ENCODE measurements around the gene CYFIP2.

Gene CYFIP2

DNA sequence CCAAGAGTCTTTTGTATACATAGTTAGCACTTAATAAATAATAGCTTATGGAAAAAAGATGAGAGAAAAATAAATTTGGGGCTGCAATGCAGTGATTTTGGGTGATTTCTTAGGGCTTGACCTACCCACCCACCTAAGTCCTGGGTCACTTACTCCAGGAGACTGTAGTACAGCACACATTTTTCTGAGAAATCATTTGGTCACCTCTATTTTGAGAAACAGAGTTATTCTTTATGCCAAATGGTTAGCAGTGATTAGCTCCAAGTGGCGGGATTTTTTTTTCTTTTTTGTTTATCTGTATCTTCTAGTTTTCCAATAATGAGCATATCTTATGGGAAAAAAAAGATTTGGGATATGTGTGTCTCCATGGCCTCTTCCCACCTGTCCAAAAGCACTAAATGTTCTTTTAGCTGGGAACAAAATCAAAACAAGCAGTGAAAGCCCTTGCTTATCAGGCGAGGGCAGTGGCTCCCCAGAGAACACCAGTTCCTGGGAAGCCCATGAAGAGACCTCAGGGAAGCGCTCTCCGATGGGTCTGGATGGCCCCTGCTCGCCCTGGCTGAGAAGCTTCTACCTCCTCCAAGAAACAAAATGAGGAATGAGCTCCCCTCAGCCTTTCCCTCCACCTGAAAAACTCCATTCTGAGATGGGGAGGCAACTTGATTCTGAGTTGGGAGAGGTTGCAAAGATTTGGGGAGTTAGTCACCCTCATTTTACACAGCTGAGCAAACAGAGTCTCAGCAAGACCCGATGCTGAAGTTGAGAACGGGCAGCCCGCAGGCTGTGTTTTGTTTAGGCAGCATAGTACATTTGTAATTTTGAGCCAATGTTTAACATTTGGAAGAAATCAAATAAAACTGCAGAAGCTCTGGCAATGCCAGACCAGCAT is 69.9 kb downstream of the CYFIP2 start:
- TF ChIP-seq, protein P1, sequence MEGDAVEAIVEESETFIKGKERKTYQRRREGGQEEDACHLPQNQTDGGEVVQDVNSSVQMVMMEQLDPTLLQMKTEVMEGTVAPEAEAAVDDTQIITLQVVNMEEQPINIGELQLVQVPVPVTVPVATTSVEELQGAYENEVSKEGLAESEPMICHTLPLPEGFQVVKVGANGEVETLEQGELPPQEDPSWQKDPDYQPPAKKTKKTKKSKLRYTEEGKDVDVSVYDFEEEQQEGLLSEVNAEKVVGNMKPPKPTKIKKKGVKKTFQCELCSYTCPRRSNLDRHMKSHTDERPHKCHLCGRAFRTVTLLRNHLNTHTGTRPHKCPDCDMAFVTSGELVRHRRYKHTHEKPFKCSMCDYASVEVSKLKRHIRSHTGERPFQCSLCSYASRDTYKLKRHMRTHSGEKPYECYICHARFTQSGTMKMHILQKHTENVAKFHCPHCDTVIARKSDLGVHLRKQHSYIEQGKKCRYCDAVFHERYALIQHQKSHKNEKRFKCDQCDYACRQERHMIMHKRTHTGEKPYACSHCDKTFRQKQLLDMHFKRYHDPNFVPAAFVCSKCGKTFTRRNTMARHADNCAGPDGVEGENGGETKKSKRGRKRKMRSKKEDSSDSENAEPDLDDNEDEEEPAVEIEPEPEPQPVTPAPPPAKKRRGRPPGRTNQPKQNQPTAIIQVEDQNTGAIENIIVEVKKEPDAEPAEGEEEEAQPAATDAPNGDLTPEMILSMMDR (IDR thresholded peaks at IDR 0.05; ENCODE audit: insufficient read depth, missing control alignments): no peak
- FAIRE-seq: no peak
- DNase-seq (ENCODE audit: insufficient read length, low spot score): no peak

DNA sequence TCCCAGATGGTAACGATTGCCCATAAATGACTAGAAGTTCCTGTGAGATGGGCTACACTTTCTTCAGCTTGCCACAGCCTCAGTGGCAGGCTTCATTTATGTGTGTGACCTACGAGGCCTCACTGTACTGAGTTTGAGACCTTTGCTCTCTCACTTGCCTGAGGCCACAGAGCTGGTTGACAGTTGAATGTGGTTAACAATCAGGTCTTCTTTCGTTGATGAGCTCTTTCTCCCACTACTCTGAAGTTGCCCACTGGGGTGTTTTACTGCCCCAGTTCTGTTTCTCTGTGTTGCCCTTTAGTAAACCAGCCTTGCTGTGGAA is 70.5 kb downstream of the CYFIP2 start:
- DNase-seq (ENCODE audit: insufficient read length, low spot score): no peak
- FAIRE-seq: no peak
- TF ChIP-seq, protein P1 (IDR thresholded peaks at IDR 0.05; ENCODE audit: insufficient read depth, missing control alignments): no peak

DNA sequence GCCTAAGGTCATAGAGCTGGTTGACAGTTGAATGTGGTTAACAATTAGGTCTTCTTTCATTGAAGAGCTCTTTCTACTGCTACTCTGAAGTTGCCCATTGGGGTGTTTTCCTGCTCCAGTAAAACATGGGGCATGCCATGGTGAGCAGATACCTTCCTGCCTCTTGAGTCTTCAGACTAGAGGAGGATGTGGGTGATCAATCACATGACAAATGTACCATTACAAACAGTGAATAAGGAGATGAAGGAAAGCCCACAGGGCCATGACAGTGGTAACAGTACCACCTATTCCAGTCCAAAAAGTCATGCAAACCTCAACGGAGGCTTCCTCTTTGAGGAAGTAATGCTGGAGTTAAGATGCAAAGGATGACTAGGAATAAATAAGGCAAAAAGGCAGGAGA is 73.5 kb downstream of the CYFIP2 start:
- FAIRE-seq (no peak), DNase-seq (ENCODE audit: insufficient read length, low spot score) (no peak)
- TF ChIP-seq, protein P1 (IDR thresholded peaks at IDR 0.05; ENCODE audit: insufficient read depth, missing control alignments): no peak

DNA sequence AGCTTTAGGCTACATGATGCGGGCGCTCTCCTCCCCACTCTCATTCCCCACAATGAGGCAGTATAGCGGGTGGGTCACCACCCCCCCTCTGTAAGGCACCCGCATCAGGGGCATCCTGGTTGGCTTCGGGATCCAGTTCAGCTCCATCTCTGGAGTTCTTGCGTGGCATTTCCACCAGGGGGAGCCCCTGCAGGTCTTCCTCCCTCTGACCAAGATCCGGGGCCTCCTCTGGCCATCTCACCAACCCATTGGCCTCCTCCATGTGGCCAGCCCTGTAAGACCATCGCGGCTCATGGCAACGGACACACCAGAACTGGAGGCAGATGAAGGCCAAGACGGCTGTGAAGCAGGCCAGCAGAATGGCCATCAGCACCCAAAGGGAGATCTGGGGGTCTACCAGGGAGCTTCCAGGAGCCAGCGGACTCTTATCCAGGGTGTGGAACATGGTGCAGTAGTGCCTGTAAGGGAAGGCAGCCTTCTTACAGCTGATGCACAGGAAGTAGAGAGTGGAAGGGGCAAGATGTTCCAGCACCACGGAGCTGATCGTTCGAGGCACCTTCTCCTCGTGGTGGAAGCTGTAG is 77.0 kb downstream of the CYFIP2 start:
- no peak for FAIRE-seq
- TF ChIP-seq, protein P1 (IDR thresholded peaks at IDR 0.05; ENCODE audit: insufficient read depth, missing control alignments): peak; percentile 38
- DNase-seq (ENCODE audit: insufficient read length, low spot score): peak; percentile 35

DNA sequence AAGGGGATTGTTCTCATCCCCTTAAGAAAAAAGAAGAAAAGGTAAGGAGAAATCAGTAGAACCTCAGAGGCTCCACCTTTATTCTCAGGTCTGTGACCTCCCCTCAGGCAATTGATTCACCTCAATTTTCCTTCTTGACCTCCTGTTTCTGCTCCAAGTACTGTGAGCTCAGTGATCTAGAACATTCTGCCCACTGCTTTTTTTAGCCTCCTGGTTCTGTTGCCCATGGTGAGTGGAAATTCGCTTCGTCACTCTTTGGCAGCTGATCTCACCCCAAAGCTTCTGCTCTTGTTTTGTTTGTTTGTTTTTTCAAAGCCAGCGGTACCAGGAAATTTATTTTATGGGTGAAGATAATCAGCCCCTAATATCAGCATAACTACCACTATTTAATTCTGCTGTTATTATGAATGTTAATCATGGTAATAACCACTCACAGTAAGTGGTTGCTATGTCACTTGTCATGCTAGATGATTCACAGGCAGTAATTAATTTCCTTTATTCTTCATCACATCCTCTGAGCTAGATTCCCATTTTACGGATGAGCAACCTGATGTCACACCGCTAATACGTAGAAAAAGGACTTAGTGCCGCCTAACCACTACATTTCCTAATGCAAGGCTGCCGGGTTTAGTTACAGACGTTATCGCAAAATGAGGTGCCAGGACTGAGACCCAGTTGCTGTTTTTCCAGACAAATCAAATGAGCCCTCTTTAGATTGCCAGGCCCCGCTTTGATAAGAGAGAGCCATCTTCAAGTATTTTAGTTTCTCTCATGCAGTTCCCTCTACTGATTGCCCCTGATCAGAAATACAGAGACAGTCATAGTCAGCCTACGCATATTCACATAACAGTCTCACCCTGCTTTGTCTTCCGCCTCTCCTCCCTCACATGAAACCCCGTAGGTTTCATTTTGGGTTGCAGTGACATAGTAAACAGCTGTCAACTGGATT is 78.2 kb downstream of the CYFIP2 start:
- no peak for FAIRE-seq
- TF ChIP-seq, protein P1 (IDR thresholded peaks at IDR 0.05; ENCODE audit: insufficient read depth, missing control alignments): no peak
- DNase-seq (ENCODE audit: insufficient read length, low spot score): no peak

DNA sequence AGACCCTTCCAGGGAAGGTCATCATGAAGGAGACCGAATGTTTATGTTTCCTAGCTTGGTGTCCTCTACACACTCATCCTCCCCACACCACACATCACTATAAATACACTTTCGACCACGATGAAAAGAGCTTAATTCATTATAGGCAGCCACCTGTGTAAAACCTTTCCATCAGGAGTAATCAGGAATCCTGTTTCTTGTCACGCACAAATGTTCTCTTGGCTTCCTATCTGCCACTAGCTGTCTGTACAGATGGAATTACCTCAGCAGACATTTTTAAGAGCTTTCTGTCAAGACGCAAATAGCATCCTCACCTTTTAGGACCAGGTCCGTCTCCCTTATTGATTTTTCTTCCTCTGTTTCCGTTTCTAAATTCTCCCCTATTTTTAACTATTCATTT is 79.1 kb downstream of the CYFIP2 start:
- FAIRE-seq (no peak), DNase-seq (ENCODE audit: insufficient read length, low spot score) (no peak)
- TF ChIP-seq, protein P1 (IDR thresholded peaks at IDR 0.05; ENCODE audit: insufficient read depth, missing control alignments): no peak

All from D721Med (cell line).